Measurements from ENCODE around the gene BTBD2. TPM values are rescaled to one million over a fixed set of nuclear protein-coding genes. Genes with fewer than 3 reads are reported as not detected.

BTBD2 gene
- total and polyA plus RNA-seq, 2 of the 13 experiments (the other 11 are each of a cell fraction or from before 2014, with no cell fraction given), result 28.1 to 45.3 TPM

- TF ChIP-seq TP53 (CRISPR knock-in tag; conservative IDR thresholded peaks at IDR 0.05), result 0 out of 2 replicates have a peak, but pooled peaks have one; percentile 38
- TF ChIP-seq CREBL2 (CRISPR knock-in tag; IDR thresholded peaks at IDR 0.05; ENCODE audit: borderline replicate concordance), result peak; percentile 43; the same call in 1 of the 2 replicates
- peak; percentile 67 for TF ChIP-seq ZSCAN25 (CRISPR knock-in tag; IDR thresholded peaks at IDR 0.05)
- TF ChIP-seq ZHX1 (CRISPR knock-in tag; IDR thresholded peaks at IDR 0.05; ENCODE audit: low read depth), result 0 out of 2 replicates have a peak, but pooled peaks have one; percentile 23
- TF ChIP-seq THAP8 (CRISPR knock-in tag; IDR thresholded peaks at IDR 0.05; ENCODE audit: borderline replicate concordance), result peak; percentile 77; the same call in 1 of the 2 replicates
- peak; percentile 56; the same call in 1 of the 2 replicates for TF ChIP-seq HNRNPUL1 (IDR thresholded peaks at IDR 0.05; ENCODE audit: low read depth, low read length)
- peak; percentile 56 for TF ChIP-seq ZMYM4 (CRISPR knock-in tag; IDR thresholded peaks at IDR 0.05)
- 0 out of 2 replicates have a peak, but pooled peaks have one; percentile 23 for TF ChIP-seq SP2 (CRISPR knock-in tag; IDR thresholded peaks at IDR 0.05)
- TF ChIP-seq MAZ (IDR thresholded peaks at IDR 0.05; ENCODE audit: borderline replicate concordance, low read depth, low read length), result peak; percentile 86
- peak; percentile 94 for TF ChIP-seq MAZ (CRISPR knock-in tag; IDR thresholded peaks at IDR 0.05; ENCODE audit: low read depth)
- peak; percentile 64; the same call in 1 of the 2 replicates for TF ChIP-seq LBX2 (CRISPR knock-in tag; IDR thresholded peaks at IDR 0.05; ENCODE audit: borderline replicate concordance)
- TF ChIP-seq YEATS4 (CRISPR knock-in tag; IDR thresholded peaks at IDR 0.05; ENCODE audit: borderline replicate concordance), result peak; percentile 29; the same call in 1 of the 2 replicates
- TF ChIP-seq ZNF468 (CRISPR knock-in tag; IDR thresholded peaks at IDR 0.05), result no peak
- TF ChIP-seq ZFP91 (CRISPR knock-in tag; IDR thresholded peaks at IDR 0.05; ENCODE audit: borderline replicate concordance), result 0 out of 2 replicates have a peak, but pooled peaks have one; percentile 71
- TF ChIP-seq NR0B2 (CRISPR knock-in tag; IDR thresholded peaks at IDR 0.05), result peak; percentile 77; the same call in 1 of the 2 replicates
- 0 out of 2 replicates have a peak, but pooled peaks have one; percentile 46 for TF ChIP-seq ZNF678 (CRISPR knock-in tag; IDR thresholded peaks at IDR 0.05)
- TF ChIP-seq MED1 (CRISPR knock-in tag; IDR thresholded peaks at IDR 0.05), result peak; percentile 58; the same call in 1 of the 2 replicates
- TF ChIP-seq ZNF576 (CRISPR knock-in tag; IDR thresholded peaks at IDR 0.05), result no peak
- TF ChIP-seq ZFP82 (CRISPR knock-in tag; IDR thresholded peaks at IDR 0.05; ENCODE audit: borderline replicate concordance), result peak; percentile 86
- TF ChIP-seq RXRA (CRISPR knock-in tag; IDR thresholded peaks at IDR 0.05), result peak; percentile 60; the same call in 1 of the 2 replicates
- TF ChIP-seq MXD3 (CRISPR knock-in tag; IDR thresholded peaks at IDR 0.05), result peak; percentile 67
These were observed 35.7 kb upstream of the BTBD2 start, which contains the start of gene MKNK2 (continued) for GRCh38 chr19:2050991-2051772.

Measured in HepG2 (cell line).